ENCODE measurements around the gene DOP1B. TPM values are rescaled to one million over a fixed set of nuclear protein-coding genes. Genes with fewer than 3 reads are reported as not detected.
"Not testable (repeated sequence)": the region's sequence is repeated elsewhere in the genome, so short reads cannot be mapped to it uniquely, and the experiment has no call there.

Gene DOP1B
- polyA plus RNA-seq, 1 donor from 2014 or later, result 31.9 TPM

GRCh38 chr21:36193200-36193599 is 36.6 kb downstream of the DOP1B start:
- Mint-ChIP-seq H3K4me1 (peaks cover 0 to 9% (median 4%) of the 10 kb centered on the region in 3 donors), H3K36me3 (peaks cover 4% of the 10 kb centered on the region), H3K9me3 (no peaks in the 10 kb centered on the region), H3K4me3 (no peak overlapping the region), H3K27ac (peak overlapping the region in 1 of 3 donors; percentile 27), H3K27me3 (no peaks in the 10 kb centered on the region)

- no peaks in the 10 kb centered on the region for H3K27me3 Mint-ChIP-seq
These were observed 37.4 kb downstream of the DOP1B start for GRCh38 chr21:36194024-36194423.

GRCh38 chr21:36195613-36196012 is 39.0 kb downstream of the DOP1B start:
- no peak overlapping the region for H3K4me3 Mint-ChIP-seq
- H3K27ac Mint-ChIP-seq, result no peak overlapping the region
- peaks cover 10% of the 10 kb centered on the region for H3K36me3 Mint-ChIP-seq
- peaks cover 0 to 5% (median 3%) of the 10 kb centered on the region in 3 donors for H3K4me1 Mint-ChIP-seq
- H3K9me3 Mint-ChIP-seq, result no peaks in the 10 kb centered on the region
- no peaks in the 10 kb centered on the region for H3K27me3 Mint-ChIP-seq

More at GRCh38 chr21:36194024-36194423, 37.4 kb downstream of the DOP1B start:
- peaks cover 6% of the 10 kb centered on the region for H3K36me3 Mint-ChIP-seq
- H3K9me3 Mint-ChIP-seq, result no peaks in the 10 kb centered on the region
- no peak overlapping the region for H3K4me3 Mint-ChIP-seq
- H3K4me1 Mint-ChIP-seq, result peaks cover 0 to 5% (median 4%) of the 10 kb centered on the region in 3 donors
- no peak overlapping the region for H3K27ac Mint-ChIP-seq

GRCh38 chr21:36199021-36199420 is 42.4 kb downstream of the DOP1B start:
- Mint-ChIP-seq H3K4me3 (no peak overlapping the region), H3K4me1 (peaks cover 0 to 5% (median 3%) of the 10 kb centered on the region in 3 donors), H3K27me3 (no peaks in the 10 kb centered on the region), H3K9me3 (no peaks in the 10 kb centered on the region), H3K27ac (peak overlapping the region in 1 of 3 donors; percentile 85), H3K36me3 (peaks cover 13% of the 10 kb centered on the region)

GRCh38 chr21:36199575-36199974 is 43.0 kb downstream of the DOP1B start:
- not testable (repeated sequence) for H3K4me3 Mint-ChIP-seq, H3K27me3 Mint-ChIP-seq, H3K4me1 Mint-ChIP-seq, H3K9me3 Mint-ChIP-seq
- peaks cover 13% of the 10 kb centered on the region for H3K36me3 Mint-ChIP-seq
- H3K27ac Mint-ChIP-seq, result peak overlapping the region in 1 of 3 donors; percentile 85

GRCh38 chr21:36200081-36200561 is 43.5 kb downstream of the DOP1B start:
- Mint-ChIP-seq H3K36me3 (peaks cover 15% of the 10 kb centered on the region), H3K27me3 (no peaks in the 10 kb centered on the region), H3K27ac (no peak overlapping the region), H3K9me3 (no peaks in the 10 kb centered on the region), H3K4me1 (peaks cover 0 to 5% (median 5%) of the 10 kb centered on the region in 3 donors), H3K4me3 (no peak overlapping the region)

GRCh38 chr21:36202726-36203602 is 46.3 kb downstream of the DOP1B start:
- Mint-ChIP-seq H3K9me3 (no peaks in the 10 kb centered on the region), H3K27me3 (no peaks in the 10 kb centered on the region), H3K4me3 (no peak overlapping the region), H3K36me3 (peaks cover 12% of the 10 kb centered on the region), H3K4me1 (peaks cover 0 to 5% (median 2%) of the 10 kb centered on the region in 3 donors), H3K27ac (no peak overlapping the region)

- Mint-ChIP-seq H3K27ac (no peak overlapping the region), H3K4me1 (peaks cover 0 to 5% (median 2%) of the 10 kb centered on the region in 3 donors), H3K9me3 (no peaks in the 10 kb centered on the region), H3K27me3 (no peaks in the 10 kb centered on the region), H3K4me3 (no peak overlapping the region), H3K36me3 (peaks cover 10% of the 10 kb centered on the region)
These were observed 46.9 kb downstream of the DOP1B start for GRCh38 chr21:36203603-36203889.

- Mint-ChIP-seq H3K36me3 (peaks cover 7% of the 10 kb centered on the region), H3K27me3 (no peaks in the 10 kb centered on the region), H3K4me1 (peaks cover 0 to 8% (median 4%) of the 10 kb centered on the region in 3 donors), H3K27ac (peak overlapping the region in 1 of 3 donors; percentile 67), H3K9me3 (no peaks in the 10 kb centered on the region), H3K4me3 (no peak overlapping the region)
These were observed 48.4 kb downstream of the DOP1B start for GRCh38 chr21:36204980-36205379.

- Mint-ChIP-seq H3K27me3 (no peaks in the 10 kb centered on the region), H3K4me3 (no peak overlapping the region), H3K4me1 (peaks cover 0 to 10% (median 4%) of the 10 kb centered on the region in 3 donors), H3K36me3 (peaks cover 7% of the 10 kb centered on the region), H3K27ac (no peak overlapping the region), H3K9me3 (no peaks in the 10 kb centered on the region)
These were observed 49.3 kb downstream of the DOP1B start for GRCh38 chr21:36205962-36206361.

Other genes with a start within 250 kb of the DOP1B start
- 13.6 TPM for gene SETD4, start 96.3 kb upstream of the DOP1B start, polyA plus RNA-seq
- gene CBR1, start 86.8 kb upstream of the DOP1B start, polyA plus RNA-seq, result 42.3 TPM
- 23.7 TPM for gene CBR3, start 21.7 kb upstream of the DOP1B start, polyA plus RNA-seq
- gene MORC3, start 163.4 kb downstream of the DOP1B start, polyA plus RNA-seq, result 41.7 TPM
- gene CHAF1B, start 228.6 kb downstream of the DOP1B start, polyA plus RNA-seq, result 0.36 TPM

Measured in IgD-negative memory B cell (primary cell).